Coronary artery (tissue), 2 donors: ENCODE measurements around the gene C12orf43.

Experiments used
- DNase-seq: peaks from one replicate; pipeline ENCODE4 v3.0.0-alpha.2; 2017; ENCODE audit warnings: low spot score
- H3K27ac ChIP-seq, 2 donors: fragments of 200-600 bp; sonication (generic); one replicate each; pipeline ENCODE4 v1.5.1; 2016 to 2019
- H3K4me3 ChIP-seq: fragments of 200-600 bp; sonication (generic); 2 replicates; pipeline ENCODE4 v1.5.1; 2016; ENCODE audit warnings: mild to moderate bottlenecking, moderate library complexity
- TF ChIP-seq, protein P1 (sequence below): fragments of 200-600 bp; sonication (generic); IDR thresholded peaks from one replicate; pipeline ENCODE4 v1.5.1; 2019; ENCODE audit warnings: antibody characterized with exemption

Gene C12orf43

GRCh38 chr12:120977531-120978295 is 38.6 kb downstream of the C12orf43 start:
- DNase-seq: no peak
- Histone ChIP-seq H3K4me3 (no peak overlapping the region), H3K27ac (no peak overlapping the region)
- TF ChIP-seq, protein P1, sequence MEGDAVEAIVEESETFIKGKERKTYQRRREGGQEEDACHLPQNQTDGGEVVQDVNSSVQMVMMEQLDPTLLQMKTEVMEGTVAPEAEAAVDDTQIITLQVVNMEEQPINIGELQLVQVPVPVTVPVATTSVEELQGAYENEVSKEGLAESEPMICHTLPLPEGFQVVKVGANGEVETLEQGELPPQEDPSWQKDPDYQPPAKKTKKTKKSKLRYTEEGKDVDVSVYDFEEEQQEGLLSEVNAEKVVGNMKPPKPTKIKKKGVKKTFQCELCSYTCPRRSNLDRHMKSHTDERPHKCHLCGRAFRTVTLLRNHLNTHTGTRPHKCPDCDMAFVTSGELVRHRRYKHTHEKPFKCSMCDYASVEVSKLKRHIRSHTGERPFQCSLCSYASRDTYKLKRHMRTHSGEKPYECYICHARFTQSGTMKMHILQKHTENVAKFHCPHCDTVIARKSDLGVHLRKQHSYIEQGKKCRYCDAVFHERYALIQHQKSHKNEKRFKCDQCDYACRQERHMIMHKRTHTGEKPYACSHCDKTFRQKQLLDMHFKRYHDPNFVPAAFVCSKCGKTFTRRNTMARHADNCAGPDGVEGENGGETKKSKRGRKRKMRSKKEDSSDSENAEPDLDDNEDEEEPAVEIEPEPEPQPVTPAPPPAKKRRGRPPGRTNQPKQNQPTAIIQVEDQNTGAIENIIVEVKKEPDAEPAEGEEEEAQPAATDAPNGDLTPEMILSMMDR: no peak

DNA sequence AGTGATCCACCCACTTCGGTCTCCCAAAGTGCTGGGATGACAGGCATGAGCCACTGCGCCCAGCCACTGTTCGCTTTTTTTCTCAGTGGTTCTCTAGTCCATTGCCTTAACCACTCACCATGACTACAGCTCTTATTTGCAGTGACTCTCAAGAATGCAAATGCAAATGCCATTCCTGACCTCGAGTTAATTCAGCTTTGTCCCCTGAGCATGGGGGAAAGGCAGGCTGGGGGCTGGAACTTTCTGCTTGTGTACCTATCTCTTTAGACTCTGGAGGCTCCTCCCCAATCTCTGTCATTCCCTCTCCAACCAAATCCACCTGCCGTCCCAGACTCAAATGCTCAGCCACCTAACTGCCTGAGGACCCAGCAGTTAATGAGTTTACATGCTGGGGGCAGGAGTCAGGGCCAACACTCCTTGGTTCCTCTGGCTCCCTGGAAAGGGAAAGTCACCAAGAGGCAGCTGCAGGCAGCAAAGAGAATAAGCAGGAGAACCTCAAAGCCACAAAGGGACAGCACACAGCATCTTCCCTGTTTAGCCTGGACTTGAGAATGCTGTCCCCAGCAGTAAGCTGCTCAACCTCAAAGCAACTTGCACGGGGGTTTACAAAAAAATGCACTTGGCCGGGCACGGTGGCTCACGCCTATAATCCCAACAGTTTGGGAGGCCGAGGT is 43.3 kb downstream of the C12orf43 start:
- Histone ChIP-seq H3K4me3 (no peak overlapping the region), H3K27ac (no peak overlapping the region)
- DNase-seq: no peak
- TF ChIP-seq, protein P1: no peak

- no peak overlapping the region for H3K27ac ChIP-seq
- no peak for DNase-seq
- no peak overlapping the region for H3K4me3 ChIP-seq
- TF ChIP-seq, protein P1: peak; percentile 31
Observed at GRCh38 chr12:120971299-120972180, 44.7 kb downstream of the C12orf43 start.

DNA sequence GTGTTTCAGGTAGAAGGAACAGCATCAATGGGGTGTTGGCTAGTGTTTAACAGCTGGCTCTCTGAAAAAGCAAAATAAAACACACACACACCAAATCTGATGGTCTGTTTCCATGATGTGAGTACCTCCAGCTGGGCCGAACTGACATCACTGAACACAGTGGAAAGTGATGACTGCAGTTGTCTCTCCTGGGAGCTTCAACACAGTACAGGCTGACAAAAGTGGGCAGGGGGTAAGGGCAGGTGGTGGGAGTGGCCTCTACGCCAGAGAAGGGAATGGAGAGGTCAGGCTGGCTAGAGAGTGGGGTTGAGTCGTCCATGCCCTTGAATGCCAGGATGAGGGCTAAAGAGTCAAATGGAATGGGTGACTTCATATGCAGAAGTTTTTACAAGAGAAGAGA is 46.0 kb downstream of the C12orf43 start:
- DNase-seq: no peak
- Histone ChIP-seq H3K27ac (no peak overlapping the region), H3K4me3 (no peak overlapping the region)
- TF ChIP-seq, protein P1: no peak

- Histone ChIP-seq H3K4me3 (no peak overlapping the region), H3K27ac (no peak overlapping the region)
- TF ChIP-seq, protein P1: no peak
- DNase-seq: no peak
Observed at GRCh38 chr12:120965534-120966091, 50.7 kb downstream of the C12orf43 start.

DNA sequence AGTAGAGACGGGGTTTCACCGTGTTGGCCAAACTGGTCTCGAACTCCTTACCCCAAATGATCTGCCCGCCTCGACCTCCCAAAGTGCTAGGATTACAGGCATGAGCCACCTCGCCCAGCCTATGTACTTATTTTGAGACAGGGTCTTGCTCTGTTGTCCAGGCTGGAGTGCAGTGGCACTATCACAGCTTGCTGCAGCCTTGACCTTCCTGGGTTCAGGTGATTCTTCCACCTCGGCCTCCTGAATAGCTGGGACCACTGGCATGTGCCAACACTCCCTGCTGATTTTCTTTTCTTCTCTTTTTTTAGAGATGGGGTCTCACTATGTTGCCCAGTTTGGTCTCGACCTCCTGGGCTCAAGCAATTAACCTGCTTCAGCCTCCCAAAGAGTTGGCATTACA is 52.0 kb downstream of the C12orf43 start:
- TF ChIP-seq, protein P1: no peak
- Histone ChIP-seq H3K27ac (no peak overlapping the region), H3K4me3 (no peak overlapping the region)
- DNase-seq: no peak
